Nephron progenitor cell (in vitro differentiated cells): Measurements from ENCODE around the gene USP3.

Experiments
- DNase-seq: peaks from one replicate; pipeline ENCODE4 v3.0.0; 2021
- H3K27ac Mint-ChIP-seq: 2 replicates; pipeline ENCODE4 v1.8.0; 2021; ENCODE audit warnings: mild to moderate bottlenecking, moderate library complexity, mixed read lengths
- H3K27me3 Mint-ChIP-seq: 2 replicates; pipeline ENCODE4 v1.8.0; 2021; ENCODE audit warnings: mild to moderate bottlenecking, low read depth, mixed read lengths; ENCODE audit not compliant: poor library complexity
- H3K36me3 Mint-ChIP-seq: 2 replicates; pipeline ENCODE4 v1.8.0; 2021; ENCODE audit warnings: low read depth, mixed read lengths
- H3K4me1 Mint-ChIP-seq: 2 replicates; pipeline ENCODE4 v1.8.0; 2021; ENCODE audit warnings: mixed read lengths
- H3K4me3 Mint-ChIP-seq: 2 replicates; pipeline ENCODE4 v1.8.0; 2021; ENCODE audit warnings: mild to moderate bottlenecking, moderate library complexity, mixed read lengths
- H3K9me3 Mint-ChIP-seq: 2 replicates; pipeline ENCODE4 v1.8.0; 2021; ENCODE audit warnings: mild to moderate bottlenecking, moderate library complexity, mixed read lengths
- CTCF ChIP-seq: fragments of 200-600 bp; sonication (generic); IDR thresholded peaks from 2 replicates; pipeline ENCODE4 v1.5.0; 2021; ENCODE audit warnings: antibody characterized with exemption

USP3 gene

GRCh38 chr15:63601704-63602185 lies 97.4 kb downstream of the USP3 start:
- no peak for TF ChIP-seq CTCF
- H3K27ac Mint-ChIP-seq: no peak overlapping the region
- DNase-seq: no peak
- H3K4me1 Mint-ChIP-seq: peaks cover 53% of the 10 kb centered on the region
- peak overlapping the region; percentile 91 for H3K4me3 Mint-ChIP-seq
- H3K36me3 Mint-ChIP-seq: no peaks in the 10 kb centered on the region
- H3K27me3 Mint-ChIP-seq: peaks cover 30% of the 10 kb centered on the region
- H3K9me3 Mint-ChIP-seq: no peaks in the 10 kb centered on the region

GRCh38 chr15:63602595-63602994 lies 98.2 kb downstream of the USP3 start:
- Mint-ChIP-seq H3K4me1 (peaks cover 44% of the 10 kb centered on the region), H3K4me3 (peak overlapping the region; percentile 56), H3K9me3 (no peaks in the 10 kb centered on the region), H3K27me3 (peaks cover 27% of the 10 kb centered on the region), H3K27ac (no peak overlapping the region), H3K36me3 (no peaks in the 10 kb centered on the region)
- no peak for TF ChIP-seq CTCF
- no peak for DNase-seq

GRCh38 chr15:63603516-63603915 lies 99.1 kb downstream of the USP3 start:
- Mint-ChIP-seq H3K9me3 (no peaks in the 10 kb centered on the region), H3K27me3 (peaks cover 26% of the 10 kb centered on the region), H3K4me1 (peaks cover 35% of the 10 kb centered on the region), H3K36me3 (peaks cover 6% of the 10 kb centered on the region), H3K4me3 (peak overlapping the region; percentile 56), H3K27ac (no peak overlapping the region)
- no peak for DNase-seq
- no peak for TF ChIP-seq CTCF

GRCh38 chr15:63604281-63604680 lies 99.9 kb downstream of the USP3 start:
- no peak overlapping the region for H3K27ac Mint-ChIP-seq
- H3K9me3 Mint-ChIP-seq: no peaks in the 10 kb centered on the region
- H3K4me1 Mint-ChIP-seq: peaks cover 35% of the 10 kb centered on the region
- DNase-seq: no peak
- TF ChIP-seq CTCF: no peak
- H3K36me3 Mint-ChIP-seq: peaks cover 6% of the 10 kb centered on the region
- peaks cover 26% of the 10 kb centered on the region for H3K27me3 Mint-ChIP-seq
- H3K4me3 Mint-ChIP-seq: no peak overlapping the region

- no peak for DNase-seq
- Mint-ChIP-seq H3K9me3 (no peaks in the 10 kb centered on the region), H3K27ac (no peak overlapping the region), H3K27me3 (peaks cover 26% of the 10 kb centered on the region), H3K36me3 (peaks cover 6% of the 10 kb centered on the region), H3K4me1 (peaks cover 36% of the 10 kb centered on the region), H3K4me3 (no peak overlapping the region)
- no peak for TF ChIP-seq CTCF
Measured at GRCh38 chr15:63605036-63605435, 100.6 kb downstream of the USP3 start.

GRCh38 chr15:63605816-63606215 lies 101.4 kb downstream of the USP3 start:
- Mint-ChIP-seq H3K27me3 (peaks cover 29% of the 10 kb centered on the region), H3K9me3 (no peaks in the 10 kb centered on the region), H3K4me1 (peaks cover 41% of the 10 kb centered on the region), H3K27ac (no peak overlapping the region), H3K36me3 (peaks cover 8% of the 10 kb centered on the region), H3K4me3 (no peak overlapping the region)
- TF ChIP-seq CTCF: no peak
- DNase-seq: no peak
